Kasumi-1 (cell line): ENCODE data around the gene DDAH1.

ENCODE experiments used
- DNase-seq, 2 experiments: peaks; one replicate each; lab custom pipeline; 2025; lab: John Stamatoyannopoulos, UW

Gene DDAH1

GRCh38 chr1:85274969-85275453 lies 189.9 kb downstream of the DDAH1 start:
- peak; percentile 17 to 29 for DNase-seq

- DNase-seq, result no peak
These were observed 191.6 kb downstream of the DDAH1 start for GRCh38 chr1:85273397-85273796.

- DNase-seq, result no peak
These were observed 196.0 kb downstream of the DDAH1 start for GRCh38 chr1:85268801-85269585.
